Measurements from ENCODE around the gene ZEB2.

Gene ZEB2

GRCh38 chr2:144424559-144425240, 95.2 kb downstream of the ZEB2 start:
- TF ChIP-seq CTCF (IDR thresholded peaks at IDR 0.05; ENCODE audit: low read depth, low read length): no peak
- H3K4me3 ChIP-seq (ENCODE audit: low read depth, low read length): no peak overlapping the region

GRCh38 chr2:144421606-144422510, 98.1 kb downstream of the ZEB2 start:
- H3K4me3 ChIP-seq (ENCODE audit: low read depth, low read length): no peak overlapping the region
- TF ChIP-seq CTCF (IDR thresholded peaks at IDR 0.05; ENCODE audit: low read depth, low read length): no peak

- no peak for TF ChIP-seq CTCF (IDR thresholded peaks at IDR 0.05; ENCODE audit: low read depth, low read length)
- no peak overlapping the region for H3K4me3 ChIP-seq (ENCODE audit: low read depth, low read length)
These were observed 100.7 kb downstream of the ZEB2 start for GRCh38 chr2:144419218-144419617.

GRCh38 chr2:144415386-144415785, 104.5 kb downstream of the ZEB2 start:
- no peak for TF ChIP-seq CTCF (IDR thresholded peaks at IDR 0.05; ENCODE audit: low read depth, low read length)
- H3K4me3 ChIP-seq (ENCODE audit: low read depth, low read length): no peak overlapping the region

GRCh38 chr2:144414324-144414845, 105.5 kb downstream of the ZEB2 start:
- no peak for TF ChIP-seq CTCF (IDR thresholded peaks at IDR 0.05; ENCODE audit: low read depth, low read length)
- H3K4me3 ChIP-seq (ENCODE audit: low read depth, low read length): no peak overlapping the region

GRCh38 chr2:144412709-144413108, 107.2 kb downstream of the ZEB2 start:
- TF ChIP-seq CTCF (IDR thresholded peaks at IDR 0.05; ENCODE audit: low read depth, low read length): no peak
- no peak overlapping the region for H3K4me3 ChIP-seq (ENCODE audit: low read depth, low read length)

GRCh38 chr2:144411473-144411872, 108.4 kb downstream of the ZEB2 start:
- no peak overlapping the region for H3K4me3 ChIP-seq (ENCODE audit: low read depth, low read length)
- TF ChIP-seq CTCF (IDR thresholded peaks at IDR 0.05; ENCODE audit: low read depth, low read length): no peak

Data from WI38 (cell line).